ENCODE measurements around the gene ADISSP.

DNA sequence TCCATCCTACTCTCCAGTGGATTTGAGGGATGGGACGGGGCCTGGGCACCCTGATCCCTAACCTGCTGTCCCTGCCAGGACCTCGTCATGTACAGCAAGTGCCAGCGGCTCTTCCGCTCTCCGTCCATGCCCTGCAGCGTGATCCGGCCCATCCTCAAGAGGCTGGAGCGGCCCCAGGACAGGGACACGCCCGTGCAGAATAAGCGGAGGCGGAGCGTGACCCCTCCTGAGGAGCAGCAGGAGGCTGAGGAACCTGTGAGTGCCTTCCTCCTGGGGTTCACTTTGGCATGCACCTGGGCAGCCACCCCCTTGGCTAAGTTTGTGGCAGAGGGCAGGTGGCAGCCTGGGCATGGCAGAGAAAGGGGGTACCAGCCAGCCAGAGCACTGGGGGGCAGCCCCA, 34.3 kb upstream of the ADISSP start:
- TF ChIP-seq CTCF (IDR thresholded peaks at IDR 0.05) = no peak
- no peak for TF ChIP-seq EZH2 (IDR thresholded peaks at IDR 0.05; ENCODE audit: borderline replicate concordance, insufficient read depth, low read depth, low read length, poor library complexity, severe bottlenecking)

Data from B cell (primary cell).